ELF-1 (cell line): ENCODE results near the gene TBC1D1.

Experiments used
- DNase-seq: peaks from one replicate; pipeline ENCODE4 v3.0.0-alpha.2; 2016; ENCODE audit warnings: low read depth, low spot score

TBC1D1 gene

GRCh38 chr4:38188631-38189101, 297.8 kb downstream of the TBC1D1 start:
- DNase-seq, result no peak
